Mesothelial cell of epicardium (in vitro differentiated cells): ENCODE results near the gene CEP295NL. TPM values are rescaled to one million over a fixed set of nuclear protein-coding genes. Genes with fewer than 3 reads are reported as not detected.
"Not testable (repeated sequence)": the region's sequence is repeated elsewhere in the genome, so short reads cannot be mapped to it uniquely, and the experiment has no call there.

Experiments used
- DNase-seq, 2 experiments: peaks; one replicate each; pipeline ENCODE4 v3.0.0; 2021; ENCODE audit warnings: low spot score in 2 of 2; ENCODE audit not compliant: unreplicated experiment in 2 of 2
- H3K27ac Mint-ChIP-seq: 2 replicates; pipeline ENCODE4 v1.8.0; 2021; ENCODE audit warnings: mixed read lengths
- H3K27me3 Mint-ChIP-seq: 2 replicates; pipeline ENCODE4 v1.8.0; 2021; ENCODE audit warnings: low read depth, mixed read lengths
- H3K36me3 Mint-ChIP-seq: 2 replicates; pipeline ENCODE4 v1.8.0; 2021; ENCODE audit warnings: mixed read lengths
- H3K4me1 Mint-ChIP-seq: 2 replicates; pipeline ENCODE4 v1.8.0; 2021; ENCODE audit warnings: mixed read lengths
- H3K4me3 Mint-ChIP-seq: 2 replicates; pipeline ENCODE4 v1.8.0; 2021; ENCODE audit warnings: mild to moderate bottlenecking, moderate library complexity, mixed read lengths
- H3K9me3 Mint-ChIP-seq: 2 replicates; pipeline ENCODE4 v1.8.0; 2021; ENCODE audit warnings: mixed read lengths
- total RNA-seq: library from RNA; stranded (reverse); gene quantifications from 3 replicates; pipeline ENCODE4 v1.2.1, GENCODE V29; 2021
- TF ChIP-seq, protein P1 (sequence below): fragments of 200-600 bp; sonication (generic); IDR thresholded peaks from one replicate; pipeline ENCODE4 v1.5.0; 2021; ENCODE audit warnings: antibody characterized with exemption; ENCODE audit not compliant: unreplicated experiment

The CEP295NL gene
- total RNA-seq, 1 donor from 2014 or later = 4.2 TPM

DNA sequence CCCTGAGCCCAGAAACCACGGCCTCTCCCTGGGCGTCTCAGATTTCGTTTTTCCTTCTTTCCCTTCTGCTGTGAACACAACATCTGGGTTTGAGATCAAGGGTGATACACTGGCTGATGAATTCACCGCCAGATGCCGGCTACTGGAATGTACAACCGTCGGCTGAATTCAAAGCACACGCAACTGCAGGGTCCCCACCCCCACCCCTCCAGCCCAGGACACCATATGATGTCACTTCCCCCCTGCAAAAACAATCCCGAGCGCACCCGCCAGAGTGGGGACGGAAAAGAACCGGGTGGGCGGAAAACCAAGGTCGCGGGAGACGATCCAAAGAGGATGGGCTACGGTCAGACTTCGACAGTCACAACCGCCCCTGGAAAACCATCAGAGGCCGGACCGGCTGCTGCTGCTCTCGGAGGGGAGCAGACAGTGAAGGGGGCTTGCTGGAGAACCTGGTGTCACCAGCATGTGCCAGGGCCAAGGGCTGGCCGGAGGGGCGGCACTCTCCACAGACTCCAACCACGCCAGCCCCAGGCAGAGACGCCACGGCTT is 23.3 kb downstream of the CEP295NL start:
- TF ChIP-seq, protein P1, sequence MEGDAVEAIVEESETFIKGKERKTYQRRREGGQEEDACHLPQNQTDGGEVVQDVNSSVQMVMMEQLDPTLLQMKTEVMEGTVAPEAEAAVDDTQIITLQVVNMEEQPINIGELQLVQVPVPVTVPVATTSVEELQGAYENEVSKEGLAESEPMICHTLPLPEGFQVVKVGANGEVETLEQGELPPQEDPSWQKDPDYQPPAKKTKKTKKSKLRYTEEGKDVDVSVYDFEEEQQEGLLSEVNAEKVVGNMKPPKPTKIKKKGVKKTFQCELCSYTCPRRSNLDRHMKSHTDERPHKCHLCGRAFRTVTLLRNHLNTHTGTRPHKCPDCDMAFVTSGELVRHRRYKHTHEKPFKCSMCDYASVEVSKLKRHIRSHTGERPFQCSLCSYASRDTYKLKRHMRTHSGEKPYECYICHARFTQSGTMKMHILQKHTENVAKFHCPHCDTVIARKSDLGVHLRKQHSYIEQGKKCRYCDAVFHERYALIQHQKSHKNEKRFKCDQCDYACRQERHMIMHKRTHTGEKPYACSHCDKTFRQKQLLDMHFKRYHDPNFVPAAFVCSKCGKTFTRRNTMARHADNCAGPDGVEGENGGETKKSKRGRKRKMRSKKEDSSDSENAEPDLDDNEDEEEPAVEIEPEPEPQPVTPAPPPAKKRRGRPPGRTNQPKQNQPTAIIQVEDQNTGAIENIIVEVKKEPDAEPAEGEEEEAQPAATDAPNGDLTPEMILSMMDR = no peak
- no peaks in the 10 kb centered on the region for H3K27me3 Mint-ChIP-seq
- peak overlapping the region; percentile 15 for H3K4me3 Mint-ChIP-seq
- peaks cover 4% of the 10 kb centered on the region for H3K9me3 Mint-ChIP-seq
- H3K27ac Mint-ChIP-seq = peak overlapping the region; percentile 94
- H3K4me1 Mint-ChIP-seq = peaks cover 48% of the 10 kb centered on the region
- peaks cover 4% of the 10 kb centered on the region for H3K36me3 Mint-ChIP-seq
- DNase-seq = no peak

GRCh38 chr17:78878871-78879527 is 24.0 kb downstream of the CEP295NL start:
- Mint-ChIP-seq H3K36me3 (peaks cover 9% of the 10 kb centered on the region), H3K27me3 (no peaks in the 10 kb centered on the region), H3K4me1 (peaks cover 41% of the 10 kb centered on the region), H3K9me3 (peaks cover 4% of the 10 kb centered on the region), H3K27ac (peak overlapping the region; percentile 94), H3K4me3 (peak overlapping the region; percentile 15)
- TF ChIP-seq, protein P1 = no peak
- no peak for DNase-seq

- Mint-ChIP-seq H3K9me3 (peaks cover 4% of the 10 kb centered on the region), H3K4me3 (no peak overlapping the region), H3K27ac (peak overlapping the region; percentile 64), H3K27me3 (no peaks in the 10 kb centered on the region), H3K36me3 (peaks cover 16% of the 10 kb centered on the region), H3K4me1 (peaks cover 33% of the 10 kb centered on the region)
- DNase-seq = no peak
- TF ChIP-seq, protein P1 = no peak
Measured at GRCh38 chr17:78878261-78878660, 24.7 kb downstream of the CEP295NL start.

DNA sequence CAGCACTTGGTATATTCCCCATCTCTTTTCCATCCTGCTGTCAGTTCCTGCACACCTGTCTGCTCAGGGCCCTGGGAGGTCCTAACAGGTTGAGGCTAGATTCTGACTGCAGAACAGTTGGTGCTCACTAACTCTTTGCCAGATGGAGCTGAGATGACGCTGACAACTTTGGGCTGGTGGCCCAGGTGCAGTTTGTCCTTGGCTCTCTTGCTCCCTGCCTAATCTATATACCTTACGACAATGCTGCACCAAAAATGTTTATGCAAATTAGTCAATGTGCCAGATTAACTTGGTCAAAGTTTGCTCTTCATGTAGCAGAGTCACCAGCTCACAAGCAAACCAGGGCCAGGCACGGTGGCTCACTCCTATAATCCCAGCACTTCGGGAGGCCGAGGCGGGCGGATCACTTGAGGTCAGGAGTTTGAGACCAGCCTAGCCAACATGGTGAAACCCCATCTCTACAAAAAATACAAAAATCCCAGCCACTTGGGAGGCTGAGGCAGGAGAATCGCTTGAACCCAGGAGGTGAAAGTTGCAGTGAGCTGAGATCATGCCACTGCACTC is 26.0 kb downstream of the CEP295NL start:
- H3K27me3 Mint-ChIP-seq, DNase-seq, H3K27ac Mint-ChIP-seq, H3K9me3 Mint-ChIP-seq, H3K4me3 Mint-ChIP-seq: not testable (repeated sequence)
- Mint-ChIP-seq H3K36me3 (peaks cover 18% of the 10 kb centered on the region), H3K4me1 (peaks cover 23% of the 10 kb centered on the region)

- peaks cover 4% of the 10 kb centered on the region for H3K9me3 Mint-ChIP-seq
- H3K4me1 Mint-ChIP-seq = peaks cover 23% of the 10 kb centered on the region
- peak overlapping the region; percentile 27 for H3K27ac Mint-ChIP-seq
- TF ChIP-seq, protein P1 = no peak
- H3K36me3 Mint-ChIP-seq = peaks cover 18% of the 10 kb centered on the region
- H3K4me3 Mint-ChIP-seq = no peak overlapping the region
- no peaks in the 10 kb centered on the region for H3K27me3 Mint-ChIP-seq
- no peak for DNase-seq
Measured at GRCh38 chr17:78876094-78876597, 26.9 kb downstream of the CEP295NL start.
